Measurements from ENCODE around the gene MORN1. TPM values are rescaled to one million over a fixed set of nuclear protein-coding genes. Genes with fewer than 3 reads are reported as not detected.

MORN1 gene
- total RNA-seq, 2 experiments from 2014 or later, result 5.3 to 6.5 TPM

- Mint-ChIP-seq H3K9me3 (no peaks in the 10 kb centered on the region), H3K27ac (peak overlapping the region; percentile 92), H3K4me1 (ENCODE audit: low read depth) (peaks cover 32% of the 10 kb centered on the region), H3K4me3 (peak overlapping the region; percentile 89), H3K36me3 (ENCODE audit: low read depth) (peaks cover 26% of the 10 kb centered on the region), H3K27me3 (no peaks in the 10 kb centered on the region)
- intact Hi-C loops (cut with DNase I, micrococcal nuclease), result loop anchor here (1.0 to 10.0 kb wide), 7 partner anchors 135 to 1011 kb away; no protein-coding TSS in a partner anchor
- Histone ChIP-seq H3K9me3 (ENCODE audit: control insufficient read depth in 1 of 2, insufficient read depth in 1 of 2, low read length in 2 of 2) (peaks cover 0 to 5% of the 10 kb centered on the region in 2 experiments), H3K36me3 (ENCODE audit: insufficient read depth, low read length) (peaks cover 3% of the 10 kb centered on the region), H3K27me3 (ENCODE audit: control insufficient read depth in 1 of 2, insufficient read depth in 2 of 2, low read length in 2 of 2) (no peaks in the 10 kb centered on the region), H3K27ac (ENCODE audit: low read depth in 1 of 2, low read length in 2 of 2) (peak overlapping the region; percentile 55 to 69), H3K4me1 (ENCODE audit: insufficient read depth, low read length) (peaks cover 65% of the 10 kb centered on the region), H3K4me3 (ENCODE audit: low read length) (peak overlapping the region; percentile 58)
- ChIA-PET POLR2A (interaction anchor here (0.7 to 4.5 kb wide), 10 partner anchors 22 to 372 kb away, joined by 3 to 54 read pairs (median 6); partner anchors contain the start of genes MORN1, PANK4, RER1 and TNFRSF14), CTCF (interaction anchor here (1.1 to 1.7 kb wide), 7 partner anchors 26 to 373 kb away, joined by 3 to 7 read pairs (median 4); no protein-coding TSS in a partner anchor)
- no peak for TF ChIP-seq CTCF (IDR thresholded peaks at IDR 0.05)
- ATAC-seq (ENCODE audit: poor library complexity), result no peak
- peak in 2 of 14 experiments; percentile 34 to 55 for DNase-seq
Observed at GRCh38 chr1:2413495-2414296, 22.3 kb upstream of the MORN1 start.

GRCh38 chr1:2412773-2413494 is 21.6 kb upstream of the MORN1 start:
- peak; percentile 21 for ATAC-seq (ENCODE audit: poor library complexity)
- CTCF ChIA-PET, result interaction anchor here (1.1 to 1.6 kb wide), 4 partner anchors 31 to 374 kb away, joined by 3 to 7 read pairs (median 4); no protein-coding TSS in a partner anchor
- no peaks in the 10 kb centered on the region for H3K27me3 Mint-ChIP-seq

More at GRCh38 chr1:2412773-2413494, 21.6 kb upstream of the MORN1 start:
- Histone ChIP-seq H3K4me3 (ENCODE audit: low read length) (peak overlapping the region; percentile 58), H3K36me3 (ENCODE audit: insufficient read depth, low read length) (peaks cover 10% of the 10 kb centered on the region), H3K4me1 (ENCODE audit: insufficient read depth, low read length) (peaks cover 60% of the 10 kb centered on the region), H3K27ac (ENCODE audit: low read depth in 1 of 2, low read length in 2 of 2) (peak overlapping the region; percentile 55 to 69), H3K9me3 (ENCODE audit: control insufficient read depth in 1 of 2, insufficient read depth in 1 of 2, low read length in 2 of 2) (peaks cover 0 to 5% of the 10 kb centered on the region in 2 experiments), H3K27me3 (ENCODE audit: control insufficient read depth in 1 of 2, insufficient read depth in 2 of 2, low read length in 2 of 2) (no peaks in the 10 kb centered on the region)
- Mint-ChIP-seq H3K4me1 (ENCODE audit: low read depth) (peaks cover 32% of the 10 kb centered on the region), H3K9me3 (no peaks in the 10 kb centered on the region), H3K36me3 (ENCODE audit: low read depth) (peaks cover 26% of the 10 kb centered on the region), H3K27ac (peak overlapping the region; percentile 87), H3K4me3 (peak overlapping the region; percentile 94)
- no peak for TF ChIP-seq CTCF (IDR thresholded peaks at IDR 0.05)
- intact Hi-C loops (cut with DNase I, micrococcal nuclease), result loop anchor here (1.0 to 10.0 kb wide), 6 partner anchors 22 to 1012 kb away; partner anchors contain the start of genes PANK4 (in 2 of the 2), MORN1 (in 1 of the 2), PRXL2B (in 1 of the 2) and RER1 (in 1 of the 2)
- POLR2A ChIA-PET, result interaction anchor here (0.6 to 2.2 kb wide), 11 partner anchors 22 to 373 kb away, joined by 3 to 20 read pairs (median 4); partner anchors contain the start of genes MORN1, PANK4, RER1 and TNFRSF14
- no peak for DNase-seq

Measured in CD4-positive, alpha-beta T cell (primary cell).